NCI-H82 (cell line): ENCODE measurements around the gene SLC25A6.
"Not testable (repeated sequence)": the region's sequence is repeated elsewhere in the genome, so short reads cannot be mapped to it uniquely, and the experiment has no call there.

Experiments
- DNase-seq: peaks from one replicate; lab custom pipeline; 2025; lab: John Stamatoyannopoulos, UW

SLC25A6 gene

GRCh38 chrX:1354036-1355019, 37.6 kb downstream of the SLC25A6 start:
- DNase-seq = no peak

GRCh38 chrX:1351981-1352714, 39.8 kb downstream of the SLC25A6 start:
- no peak for DNase-seq

DNA sequence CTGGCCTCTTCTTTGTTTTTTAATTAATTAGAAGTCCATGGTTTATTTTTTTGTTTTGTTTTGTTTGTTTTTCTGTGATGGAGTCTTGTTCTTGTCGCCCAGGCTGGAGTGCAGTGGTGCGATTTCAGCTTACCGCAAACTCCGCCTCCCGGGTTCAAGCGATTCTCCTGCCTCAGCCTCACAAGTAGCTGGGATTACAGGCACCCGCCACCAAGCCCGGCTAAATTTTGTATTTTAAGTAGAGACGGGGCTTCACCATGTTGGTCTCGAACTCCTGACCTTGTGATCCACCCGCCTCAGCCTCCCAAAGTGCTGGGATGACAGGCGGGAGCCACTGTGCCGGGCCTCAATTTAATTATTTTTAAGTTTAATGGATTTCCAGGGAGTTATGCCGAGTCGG, 42.3 kb downstream of the SLC25A6 start:
- DNase-seq = not testable (repeated sequence)

- no peak for DNase-seq
These were observed 50.2 kb downstream of the SLC25A6 start for GRCh38 chrX:1341545-1342184.

GRCh38 chrX:1336948-1337779, 54.7 kb downstream of the SLC25A6 start:
- DNase-seq = no peak

GRCh38 chrX:1336331-1336943, 55.5 kb downstream of the SLC25A6 start, which contains the start of gene IL3RA:
TSS of gene IL3RA (plus strand) at chrX:1336785. CDS start at chrX:1341766, 4,981 bp downstream.
- no peak for DNase-seq
